ENCODE data around the gene STX17.

The STX17 gene

GRCh38 chr9:99903393-99903792 is 3.1 kb upstream of the STX17 start:
- H3K4me3 ChIP-seq (ENCODE audit: low read depth, low read length), result no peak overlapping the region
- TF ChIP-seq CTCF (conservative IDR thresholded peaks at IDR 0.05; ENCODE audit: low read depth, low read length), result no peak

GRCh38 chr9:99905833-99906402 is 536 bp upstream of the STX17 start:
- no peak for DNase-seq (ENCODE audit: low read depth)
- peak overlapping the region; percentile 92 for H3K4me3 ChIP-seq (ENCODE audit: low read depth, low read length)
- no peak for TF ChIP-seq CTCF (conservative IDR thresholded peaks at IDR 0.05; ENCODE audit: low read depth, low read length)

More at GRCh38 chr9:99903393-99903792, 3.1 kb upstream of the STX17 start:
- DNase-seq (ENCODE audit: low read depth), result no peak

GRCh38 chr9:99907208-99907532 is 716 bp downstream of the STX17 start:
- no peak for DNase-seq (ENCODE audit: low read depth)
- TF ChIP-seq CTCF (conservative IDR thresholded peaks at IDR 0.05; ENCODE audit: low read depth, low read length), result no peak
- H3K4me3 ChIP-seq (ENCODE audit: low read depth, low read length), result peak overlapping the region; percentile 92

- DNase-seq (ENCODE audit: low read depth), result no peak
- no peak overlapping the region for H3K4me3 ChIP-seq (ENCODE audit: low read depth, low read length)
- no peak for TF ChIP-seq CTCF (conservative IDR thresholded peaks at IDR 0.05; ENCODE audit: low read depth, low read length)
These were observed 5.1 kb downstream of the STX17 start for GRCh38 chr9:99911600-99911999.

GRCh38 chr9:99916650-99917049 is 10.2 kb downstream of the STX17 start:
- H3K4me3 ChIP-seq (ENCODE audit: low read depth, low read length), result no peak overlapping the region
- no peak for TF ChIP-seq CTCF (conservative IDR thresholded peaks at IDR 0.05; ENCODE audit: low read depth, low read length)
- DNase-seq (ENCODE audit: low read depth), result no peak

- DNase-seq (ENCODE audit: low read depth), result no peak
- no peak overlapping the region for H3K4me3 ChIP-seq (ENCODE audit: low read depth, low read length)
- no peak for TF ChIP-seq CTCF (conservative IDR thresholded peaks at IDR 0.05; ENCODE audit: low read depth, low read length)
These were observed 11.7 kb downstream of the STX17 start for GRCh38 chr9:99918134-99918533.

GRCh38 chr9:99919930-99920329 is 13.5 kb downstream of the STX17 start:
- no peak for TF ChIP-seq CTCF (conservative IDR thresholded peaks at IDR 0.05; ENCODE audit: low read depth, low read length)
- no peak for DNase-seq (ENCODE audit: low read depth)
- no peak overlapping the region for H3K4me3 ChIP-seq (ENCODE audit: low read depth, low read length)

Data from choroid plexus epithelial cell (primary cell).